GM12864 (cell line): ENCODE data around the gene OXNAD1.
"Not testable (repeated sequence)": the region's sequence is repeated elsewhere in the genome, so short reads cannot be mapped to it uniquely, and the experiment has no call there.

ENCODE experiments used
- DNase-seq: peaks from one replicate; pipeline ENCODE4 v3.0.0-alpha.2; 2011; ENCODE audit warnings: low read depth
- H3K4me3 ChIP-seq: 2 replicates; pipeline ENCODE4 v1.5.1; 2011; ENCODE audit warnings: mild to moderate bottlenecking, low read depth, low read length, control low read depth
- CTCF ChIP-seq: IDR thresholded peaks from 2 replicates; pipeline ENCODE4 v1.5.1; 2011; ENCODE audit warnings: low read depth, mild to moderate bottlenecking, moderate library complexity, low read length, control low read depth, inconsistent platforms; ENCODE audit errors: missing control alignments

Gene OXNAD1

GRCh38 chr3:16307832-16308531 is 43.0 kb downstream of the OXNAD1 start:
- no peak for DNase-seq
- no peak for TF ChIP-seq CTCF
- H3K4me3 ChIP-seq, result no peak overlapping the region

GRCh38 chr3:16308727-16309126 is 43.7 kb downstream of the OXNAD1 start:
- TF ChIP-seq CTCF, result no peak
- H3K4me3 ChIP-seq, result no peak overlapping the region
- DNase-seq, result no peak

- TF ChIP-seq CTCF, result no peak
- H3K4me3 ChIP-seq, result no peak overlapping the region
- no peak for DNase-seq
Measured at GRCh38 chr3:16309558-16309957, 44.5 kb downstream of the OXNAD1 start.

GRCh38 chr3:16310486-16310885 is 45.5 kb downstream of the OXNAD1 start:
- DNase-seq, H3K4me3 ChIP-seq: not testable (repeated sequence)

- H3K4me3 ChIP-seq, result no peak overlapping the region
- no peak for DNase-seq
- TF ChIP-seq CTCF, result no peak
Measured at GRCh38 chr3:16311960-16312451, 47.0 kb downstream of the OXNAD1 start.

- no peak for TF ChIP-seq CTCF
- H3K4me3 ChIP-seq, result no peak overlapping the region
- no peak for DNase-seq
Measured at GRCh38 chr3:16313886-16314645, 49.1 kb downstream of the OXNAD1 start.

GRCh38 chr3:16315623-16316022 is 50.6 kb downstream of the OXNAD1 start:
- H3K4me3 ChIP-seq, result no peak overlapping the region
- no peak for TF ChIP-seq CTCF
- DNase-seq, result no peak
